KMS-11 (cell line): Measurements from ENCODE around the gene RMDN2.

ENCODE experiments used
- H2AFZ ChIP-seq: fragments of 200-600 bp; sonication (generic); 2 replicates; pipeline ENCODE4 v1.6.1; 2016; ENCODE audit warnings: antibody characterized with exemption, mixed run types, low read depth
- H3K27ac ChIP-seq: fragments of 200-600 bp; sonication (generic); 2 replicates; pipeline ENCODE4 v1.6.1; 2016; ENCODE audit warnings: mild to moderate bottlenecking, mixed run types
- H3K27me3 ChIP-seq: fragments of 200-600 bp; sonication (generic); 2 replicates; pipeline ENCODE4 v1.6.1; 2017; ENCODE audit warnings: mild to moderate bottlenecking, low read depth, mixed run types, moderate library complexity; ENCODE audit not compliant: insufficient read depth
- H3K36me3 ChIP-seq: fragments of 200-600 bp; sonication (generic); 2 replicates; pipeline ENCODE4 v1.6.1; 2017; ENCODE audit warnings: mild to moderate bottlenecking, mixed run types; ENCODE audit not compliant: insufficient read depth
- H3K4me1 ChIP-seq: fragments of 200-600 bp; sonication (generic); 2 replicates; pipeline ENCODE4 v1.6.1; 2016; ENCODE audit warnings: mild to moderate bottlenecking, low read depth, mixed run types; ENCODE audit not compliant: poor library complexity, severe bottlenecking
- H3K4me2 ChIP-seq: fragments of 200-600 bp; sonication (generic); 2 replicates; pipeline ENCODE4 v1.7.0; 2016; ENCODE audit warnings: mild to moderate bottlenecking, mixed run types
- H3K4me3 ChIP-seq: fragments of 200-600 bp; sonication (generic); IDR thresholded peaks from 2 replicates; pipeline ENCODE4 v1.6.1; 2017; ENCODE audit warnings: low read depth, low read length, mixed read lengths; ENCODE audit not compliant: insufficient read depth
- H3K79me2 ChIP-seq: fragments of 200-600 bp; sonication (generic); 2 replicates; pipeline ENCODE4 v1.6.1; 2016; ENCODE audit warnings: low read depth, mixed run types; ENCODE audit not compliant: insufficient read depth
- H3K9ac ChIP-seq: fragments of 200-600 bp; sonication (generic); 2 replicates; pipeline ENCODE4 v1.6.1; 2016; ENCODE audit warnings: mild to moderate bottlenecking, mixed run types
- H4K20me1 ChIP-seq: fragments of 200-600 bp; sonication (generic); 2 replicates; pipeline ENCODE4 v1.6.1; 2016; ENCODE audit warnings: mild to moderate bottlenecking, mixed run types; ENCODE audit not compliant: insufficient read depth
- CTCF ChIP-seq: fragments of 200-600 bp; sonication (generic); conservative IDR thresholded peaks from 2 replicates; pipeline ENCODE4 v1.6.1; 2017; ENCODE audit warnings: low read depth, mild to moderate bottlenecking, antibody characterized with exemption, low read length, moderate library complexity, mixed read lengths

RMDN2 gene

DNA sequence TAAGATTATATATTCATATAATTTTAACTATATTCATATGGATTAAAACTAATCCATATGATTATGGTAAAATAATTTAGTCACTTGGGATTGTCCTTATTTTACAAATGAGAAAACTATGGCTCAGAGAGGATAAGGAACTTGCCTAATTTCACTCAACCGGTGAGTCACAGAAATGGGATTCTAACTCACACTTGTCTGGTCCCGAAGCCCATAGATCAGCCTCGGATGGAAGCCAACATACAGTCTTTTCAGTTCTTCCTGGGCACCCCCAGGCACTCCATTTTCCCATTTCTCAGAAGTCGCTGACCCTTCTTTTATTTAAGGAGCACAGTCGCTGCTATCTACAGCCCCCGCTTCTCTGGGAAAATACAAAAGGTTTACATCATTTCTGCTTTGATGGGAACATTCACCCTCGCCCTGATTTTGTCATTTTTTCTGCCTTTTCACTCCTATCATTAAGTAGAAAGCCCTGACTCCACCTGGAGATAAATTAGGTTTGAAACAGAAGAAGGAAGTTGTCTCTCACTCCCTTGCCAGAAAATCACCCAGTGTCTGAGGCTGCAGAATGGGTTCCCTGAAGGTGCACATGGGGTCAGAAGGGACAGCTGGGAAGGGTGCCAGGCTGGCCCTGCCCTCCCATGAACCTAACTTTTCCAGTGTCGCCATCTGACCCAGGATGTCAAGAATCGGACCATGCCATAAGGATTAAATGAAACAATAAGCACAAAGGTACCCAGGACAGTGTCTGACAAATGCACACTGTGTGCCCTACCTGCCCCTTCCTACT, 114.2 kb downstream of the RMDN2 start:
- Histone ChIP-seq H3K79me2 (no peaks in the 10 kb centered on the region), H4K20me1 (no peaks in the 10 kb centered on the region), H3K4me3 (no peak overlapping the region), H3K27ac (no peak overlapping the region), H3K4me2 (no peak overlapping the region), H3K4me1 (no peaks in the 10 kb centered on the region), H3K36me3 (no peaks in the 10 kb centered on the region), H3K9ac (no peak overlapping the region), H2AFZ (no peak overlapping the region), H3K27me3 (no peaks in the 10 kb centered on the region)
- TF ChIP-seq CTCF = no peak

GRCh38 chr2:38045811-38046210, 120.7 kb downstream of the RMDN2 start:
- Histone ChIP-seq H3K27me3 (no peaks in the 10 kb centered on the region), H3K79me2 (no peaks in the 10 kb centered on the region), H3K27ac (no peak overlapping the region), H3K9ac (no peak overlapping the region), H4K20me1 (no peaks in the 10 kb centered on the region), H3K4me1 (no peaks in the 10 kb centered on the region), H3K4me2 (no peak overlapping the region), H2AFZ (no peak overlapping the region), H3K4me3 (no peak overlapping the region), H3K36me3 (no peaks in the 10 kb centered on the region)
- TF ChIP-seq CTCF = no peak

DNA sequence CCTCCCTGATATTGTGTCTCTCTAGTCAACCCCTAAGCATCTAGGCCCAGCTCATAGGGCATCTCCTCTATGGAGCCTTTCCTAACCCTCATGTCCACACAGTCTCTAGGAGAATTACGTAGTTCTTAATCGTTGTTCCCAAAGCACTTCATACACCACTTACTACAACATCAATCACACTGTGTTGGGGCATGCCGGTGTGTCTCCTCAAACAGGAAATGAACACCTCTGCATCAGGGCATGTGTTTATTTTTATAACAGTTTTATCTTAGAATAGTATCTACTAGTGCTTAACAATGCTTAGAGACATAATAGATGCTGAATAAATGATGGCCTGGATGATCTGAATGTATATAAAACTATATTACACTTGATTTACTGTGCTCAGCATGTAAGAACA, 131.1 kb downstream of the RMDN2 start:
- Histone ChIP-seq H3K27ac (no peak overlapping the region), H3K27me3 (no peaks in the 10 kb centered on the region), H3K4me3 (no peak overlapping the region), H3K36me3 (no peaks in the 10 kb centered on the region), H2AFZ (no peak overlapping the region), H3K79me2 (no peaks in the 10 kb centered on the region), H3K4me1 (no peaks in the 10 kb centered on the region), H4K20me1 (no peaks in the 10 kb centered on the region), H3K9ac (no peak overlapping the region), H3K4me2 (no peak overlapping the region)
- TF ChIP-seq CTCF = no peak

- no peak overlapping the region for H3K9ac ChIP-seq
- H3K4me2 ChIP-seq = no peak overlapping the region
Observed at GRCh38 chr2:38057651-38058410, 132.7 kb downstream of the RMDN2 start.

More at GRCh38 chr2:38057651-38058410, 132.7 kb downstream of the RMDN2 start:
- no peak for TF ChIP-seq CTCF
- no peak overlapping the region for H3K27ac ChIP-seq
- H3K27me3 ChIP-seq = no peaks in the 10 kb centered on the region
- H3K36me3 ChIP-seq = no peaks in the 10 kb centered on the region
- H3K4me3 ChIP-seq = no peak overlapping the region
- H4K20me1 ChIP-seq = no peaks in the 10 kb centered on the region
- no peak overlapping the region for H2AFZ ChIP-seq
- H3K4me1 ChIP-seq = no peaks in the 10 kb centered on the region
- H3K79me2 ChIP-seq = no peaks in the 10 kb centered on the region
